OCI-LY7 (cell line): ENCODE data around the gene PNPLA6.

ENCODE experiments used
- EZH2phosphoT487 ChIP-seq: fragments of 200-600 bp; sonication (generic); IDR thresholded peaks from 2 replicates; pipeline ENCODE4 v1.6.1; 2018; ENCODE audit warnings: low read depth, borderline replicate concordance, mild to moderate bottlenecking, mixed run types, antibody characterized with exemption, low read length, moderate library complexity, mixed read lengths
- TF ChIP-seq, protein P1 (sequence below): fragments of 200-600 bp; sonication (generic); conservative IDR thresholded peaks from 2 replicates; pipeline ENCODE4 v1.5.1; 2014; ENCODE audit warnings: mild to moderate bottlenecking, antibody characterized with exemption, low read length, moderate library complexity, mixed read lengths

DNA sequence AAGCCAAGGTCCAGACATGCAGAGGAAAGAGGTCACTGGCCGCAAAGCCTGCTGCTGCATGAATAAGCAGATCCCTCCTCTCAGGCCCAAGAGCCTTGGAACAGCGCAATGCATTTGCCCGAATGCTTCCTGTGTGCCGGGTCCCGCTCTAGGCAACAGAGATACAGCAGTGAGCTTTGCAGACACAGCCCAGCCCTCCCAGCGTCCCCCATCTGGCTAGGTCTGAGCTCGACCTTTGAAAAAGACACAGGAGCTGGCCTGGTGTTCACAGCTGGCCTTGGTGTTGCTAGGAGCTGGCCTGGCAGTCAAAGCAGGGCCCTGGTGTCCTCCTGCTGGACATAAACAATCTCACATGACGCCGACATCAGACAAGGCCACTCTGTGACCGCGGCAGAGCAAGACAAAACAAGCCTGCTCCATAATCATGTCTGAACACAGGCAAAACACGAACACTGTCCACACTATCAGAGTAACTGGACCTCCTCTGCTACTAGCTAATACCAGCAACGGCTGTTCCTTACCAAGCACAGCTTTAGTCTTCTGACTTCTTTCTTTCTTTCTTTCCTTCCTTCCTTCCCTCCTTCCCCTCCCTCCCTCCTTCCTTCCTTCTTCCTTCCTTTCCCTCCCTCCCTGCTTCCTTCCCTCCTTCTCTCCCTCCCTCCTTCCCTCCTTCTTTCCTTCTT, 41.0 kb upstream of the PNPLA6 start:
- TF ChIP-seq, protein P1, sequence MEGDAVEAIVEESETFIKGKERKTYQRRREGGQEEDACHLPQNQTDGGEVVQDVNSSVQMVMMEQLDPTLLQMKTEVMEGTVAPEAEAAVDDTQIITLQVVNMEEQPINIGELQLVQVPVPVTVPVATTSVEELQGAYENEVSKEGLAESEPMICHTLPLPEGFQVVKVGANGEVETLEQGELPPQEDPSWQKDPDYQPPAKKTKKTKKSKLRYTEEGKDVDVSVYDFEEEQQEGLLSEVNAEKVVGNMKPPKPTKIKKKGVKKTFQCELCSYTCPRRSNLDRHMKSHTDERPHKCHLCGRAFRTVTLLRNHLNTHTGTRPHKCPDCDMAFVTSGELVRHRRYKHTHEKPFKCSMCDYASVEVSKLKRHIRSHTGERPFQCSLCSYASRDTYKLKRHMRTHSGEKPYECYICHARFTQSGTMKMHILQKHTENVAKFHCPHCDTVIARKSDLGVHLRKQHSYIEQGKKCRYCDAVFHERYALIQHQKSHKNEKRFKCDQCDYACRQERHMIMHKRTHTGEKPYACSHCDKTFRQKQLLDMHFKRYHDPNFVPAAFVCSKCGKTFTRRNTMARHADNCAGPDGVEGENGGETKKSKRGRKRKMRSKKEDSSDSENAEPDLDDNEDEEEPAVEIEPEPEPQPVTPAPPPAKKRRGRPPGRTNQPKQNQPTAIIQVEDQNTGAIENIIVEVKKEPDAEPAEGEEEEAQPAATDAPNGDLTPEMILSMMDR = no peak
- TF ChIP-seq EZH2phosphoT487 = no peak
